ENCODE measurements around the gene TTC19.

DNA sequence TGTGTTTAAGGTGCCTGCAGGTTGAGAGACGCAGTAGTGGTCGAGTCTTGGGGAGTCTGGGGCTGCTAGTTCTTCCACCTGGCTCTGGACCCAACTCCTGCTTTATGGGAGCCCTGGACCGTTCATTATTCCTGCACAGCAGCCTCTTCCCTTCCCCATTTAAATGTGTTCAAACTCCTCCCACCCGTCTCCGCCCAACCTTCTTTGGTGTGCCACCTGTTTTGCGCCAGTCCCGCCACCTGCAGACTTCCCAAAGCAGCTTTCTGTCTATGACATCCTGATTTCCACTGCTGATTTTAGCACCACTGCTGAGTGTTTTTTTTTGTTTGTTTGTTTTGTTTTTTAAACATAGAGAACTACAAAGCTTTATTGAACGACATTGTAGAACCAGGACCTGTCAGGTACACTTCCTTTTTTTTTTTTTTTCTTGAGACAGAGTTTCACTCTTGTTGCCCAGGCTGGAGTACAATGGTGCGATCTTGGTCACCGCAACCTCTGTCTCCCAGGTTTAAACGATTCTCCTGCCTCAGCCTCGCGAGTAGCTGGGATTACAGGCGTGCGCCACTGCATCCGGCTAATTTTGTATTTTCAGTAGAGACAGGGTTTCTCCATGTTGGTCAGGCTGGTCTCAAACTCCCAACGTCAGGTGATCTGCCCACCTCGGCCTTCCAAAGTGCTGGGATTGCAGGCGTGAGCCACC, 41.9 kb upstream of the TTC19 start:
- TF ChIP-seq CTCF (IDR thresholded peaks at IDR 0.05; ENCODE audit: poor library complexity) (no peak), EZH2 (IDR thresholded peaks at IDR 0.05; ENCODE audit: borderline replicate concordance) (no peak)
